Body of pancreas (tissue), 4 donors: Measurements from ENCODE around the gene AQP1. TPM values are rescaled to one million over a fixed set of nuclear protein-coding genes. Genes with fewer than 3 reads are reported as not detected.

Source experiments
- ATAC-seq: fragments of 150-250 bp; one replicate; pipeline ENCODE4 v1.9.1; 2016
- DNase-seq, 4 donors: peaks; one replicate each; pipeline ENCODE4 v3.0.0-alpha.2; 2019
- H3K27ac ChIP-seq, 4 donors: fragments of 200-600 bp; sonication (generic); 1 replicate in 3 of 4; 2 replicates in 1 of 4; pipeline versions ENCODE4 v1.5.1 to v1.6.1; 2016 to 2019; ENCODE audit warnings: mild to moderate bottlenecking in 1 of 4, mixed read lengths in 1 of 4, moderate library complexity in 1 of 4
- H3K27me3 ChIP-seq, 2 donors: fragments of 200-600 bp; sonication (generic); one replicate each; pipeline ENCODE4 v1.6.0; 2016; ENCODE audit warnings: mild to moderate bottlenecking in 1 of 2
- H3K36me3 ChIP-seq, 2 donors: fragments of 200-600 bp; sonication (generic); replicated peaks in 1 of 2; 2 replicates each; pipeline ENCODE4 v1.5.1; 2016; ENCODE audit warnings: low read depth in 2 of 2; ENCODE audit not compliant: insufficient read depth in 1 of 2
- H3K4me1 ChIP-seq: fragments of 200-600 bp; sonication (generic); one replicate; pipeline ENCODE4 v1.6.0; 2016
- H3K4me3 ChIP-seq, 2 donors: fragments of 200-600 bp; sonication (generic); 1 replicate in 1 of 2; 2 replicates in 1 of 2; pipeline ENCODE4 v1.5.1; 2016 to 2019
- H3K9me3 ChIP-seq, 3 donors: fragments of 200-600 bp; sonication (generic); 1 replicate in 2 of 3; 2 replicates in 1 of 3; pipeline ENCODE4 v1.5.1; 2016
- POLR2A ChIP-seq, 3 donors: fragments of 450-650 bp; IDR thresholded peaks; one replicate each; pipeline ENCODE4 v1.6.1; 2016; ENCODE audit warnings: antibody characterized with exemption in 3 of 3, mild to moderate bottlenecking in 2 of 3
- WGBS, 2 donors: methylation state at CpG; one replicate each; pipeline ENCODE4 v1.1.5; 2017; 5-methylcytosine and 5-hydroxymethylcytosine counted together
- intact Hi-C: fragments of 100-400 bp; cut with DNase I; formaldehyde crosslinking; loops from one replicate; pipeline ENCODE4 v1.15.1; 2023
- total RNA-seq, 2 donors: library from RNA; depleted of rRNA; stranded (reverse); fragments of >200 nt; gene quantifications; one replicate each; pipeline ENCODE4 v1.1.0, GENCODE V29; 2016
- TF ChIP-seq, protein P1 (sequence below), 7 experiments: fragments of 450-650 bp in 4 of 7; fragments of 200-600 bp in 3 of 7; sonication (generic) in 3 of 7; IDR thresholded peaks; one replicate each; pipeline ENCODE4 v1.5.1; 2016 to 2019; ENCODE audit warnings: antibody characterized with exemption in 7 of 7

The AQP1 gene
- total RNA-seq, 2 donors from 2014 or later: 197 to 204 TPM

DNA sequence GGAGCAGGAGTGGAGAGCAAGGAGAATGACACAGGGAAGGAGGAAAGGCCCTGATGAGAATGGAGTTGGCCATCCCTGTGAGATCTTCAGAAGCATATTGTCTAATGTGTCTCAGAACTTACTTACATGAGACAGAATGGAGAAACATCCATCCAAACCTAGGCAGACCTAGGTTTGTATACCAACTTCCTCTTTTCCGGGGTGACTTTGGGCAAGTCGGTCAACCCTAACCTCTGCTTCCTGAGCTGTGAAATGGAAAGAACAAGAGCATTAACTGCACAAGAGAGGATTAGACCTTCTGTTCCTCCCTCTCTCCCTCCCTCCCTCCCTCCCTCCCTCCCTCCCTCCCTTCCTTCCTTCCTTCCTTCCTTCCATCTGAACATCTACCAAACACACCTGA, 56.6 kb downstream of the AQP1 start:
- intact Hi-C loops: no loop called here
- no peaks in the 10 kb centered on the region for H3K9me3 ChIP-seq
- no peaks in the 10 kb centered on the region for H3K27me3 ChIP-seq
- H3K4me1 ChIP-seq: peaks cover 16% of the 10 kb centered on the region
- DNase-seq (no peak), ATAC-seq (no peak)
- H3K4me3 ChIP-seq: no peak overlapping the region
- 74 to 94% methylated on average over 2 of the region's 2 CpGs for WGBS, 2 donors
- TF ChIP-seq, protein P1, sequence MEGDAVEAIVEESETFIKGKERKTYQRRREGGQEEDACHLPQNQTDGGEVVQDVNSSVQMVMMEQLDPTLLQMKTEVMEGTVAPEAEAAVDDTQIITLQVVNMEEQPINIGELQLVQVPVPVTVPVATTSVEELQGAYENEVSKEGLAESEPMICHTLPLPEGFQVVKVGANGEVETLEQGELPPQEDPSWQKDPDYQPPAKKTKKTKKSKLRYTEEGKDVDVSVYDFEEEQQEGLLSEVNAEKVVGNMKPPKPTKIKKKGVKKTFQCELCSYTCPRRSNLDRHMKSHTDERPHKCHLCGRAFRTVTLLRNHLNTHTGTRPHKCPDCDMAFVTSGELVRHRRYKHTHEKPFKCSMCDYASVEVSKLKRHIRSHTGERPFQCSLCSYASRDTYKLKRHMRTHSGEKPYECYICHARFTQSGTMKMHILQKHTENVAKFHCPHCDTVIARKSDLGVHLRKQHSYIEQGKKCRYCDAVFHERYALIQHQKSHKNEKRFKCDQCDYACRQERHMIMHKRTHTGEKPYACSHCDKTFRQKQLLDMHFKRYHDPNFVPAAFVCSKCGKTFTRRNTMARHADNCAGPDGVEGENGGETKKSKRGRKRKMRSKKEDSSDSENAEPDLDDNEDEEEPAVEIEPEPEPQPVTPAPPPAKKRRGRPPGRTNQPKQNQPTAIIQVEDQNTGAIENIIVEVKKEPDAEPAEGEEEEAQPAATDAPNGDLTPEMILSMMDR (IDR thresholded peaks at IDR 0.05): no peak
- no peak for TF ChIP-seq POLR2A (IDR thresholded peaks at IDR 0.05)
- no peak overlapping the region for H3K27ac ChIP-seq
- no peaks in the 10 kb centered on the region for H3K36me3 ChIP-seq

DNA sequence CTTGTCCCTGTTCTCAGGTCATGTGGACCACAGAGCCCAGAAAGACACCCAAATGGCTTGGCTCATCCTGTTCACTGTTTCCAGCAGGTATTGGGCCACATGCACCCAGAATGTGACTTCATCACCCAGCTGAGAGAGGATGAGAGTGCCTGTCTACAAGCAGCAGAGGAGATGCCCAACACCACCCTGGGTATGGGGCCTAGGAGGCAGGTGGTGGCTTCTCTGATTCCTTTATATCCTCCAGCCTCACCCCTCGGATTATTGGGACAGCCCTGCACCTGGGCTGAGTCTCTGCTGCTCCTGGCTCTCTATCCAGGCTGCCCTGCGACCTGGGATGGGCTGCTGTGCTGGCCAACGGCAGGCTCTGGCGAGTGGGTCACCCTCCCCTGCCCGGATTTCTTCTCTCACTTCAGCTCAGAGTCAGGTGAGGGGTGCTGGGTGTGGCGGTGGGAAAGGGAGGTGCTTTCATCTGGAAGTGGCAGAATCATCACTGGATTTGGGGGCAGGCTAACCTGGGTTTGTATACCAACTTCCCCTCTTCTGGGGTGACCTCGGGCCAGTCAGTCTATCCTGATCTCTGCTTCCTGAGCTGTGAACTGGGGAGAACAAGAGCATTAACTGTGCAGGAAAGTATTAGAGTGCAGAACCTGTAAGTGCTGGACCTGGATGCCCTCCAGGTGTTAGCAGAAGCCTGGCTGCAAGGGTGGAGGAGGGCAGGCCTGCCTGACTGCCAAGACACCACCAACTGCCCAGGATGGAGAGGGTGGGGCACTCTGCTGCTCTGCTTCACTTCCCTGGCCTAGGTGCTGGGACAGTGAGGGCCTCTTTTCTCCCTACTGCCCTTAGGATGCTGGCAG, 57.3 kb downstream of the AQP1 start:
- H3K27me3 ChIP-seq: no peaks in the 10 kb centered on the region
- WGBS, 2 donors: 67 to 74% methylated on average over 6 to 7 of the region's 7 CpGs
- no peaks in the 10 kb centered on the region for H3K9me3 ChIP-seq
- ATAC-seq (no peak), DNase-seq (no peak)
- H3K4me3 ChIP-seq: no peak overlapping the region
- no peak for TF ChIP-seq POLR2A (IDR thresholded peaks at IDR 0.05)
- TF ChIP-seq, protein P1 (IDR thresholded peaks at IDR 0.05): no peak
- intact Hi-C loops: no loop called here
- peaks cover 16% of the 10 kb centered on the region for H3K4me1 ChIP-seq
- no peaks in the 10 kb centered on the region for H3K36me3 ChIP-seq
- H3K27ac ChIP-seq: no peak overlapping the region

DNA sequence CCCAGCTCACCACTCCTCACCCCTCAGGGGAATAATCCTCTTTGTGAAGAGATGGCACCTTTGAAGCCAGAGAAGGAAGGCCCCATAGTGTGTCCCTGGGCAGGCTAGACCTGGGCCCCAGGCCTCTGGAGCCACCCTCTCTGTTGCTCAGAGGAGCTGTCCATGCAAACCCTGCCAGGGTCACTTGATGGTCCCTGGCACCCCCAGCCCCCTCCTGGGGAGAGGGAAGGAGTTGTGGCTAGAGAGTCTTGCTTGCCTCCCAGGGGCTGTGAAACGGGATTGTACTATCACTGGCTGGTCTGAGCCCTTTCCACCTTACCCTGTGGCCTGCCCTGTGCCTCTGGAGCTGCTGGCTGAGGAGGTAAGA, 57.9 kb downstream of the AQP1 start:
- no peak for DNase-seq
- no peak overlapping the region for H3K4me3 ChIP-seq
- intact Hi-C loops: no loop called here
- no peaks in the 10 kb centered on the region for H3K36me3 ChIP-seq
- H3K27ac ChIP-seq: no peak overlapping the region
- no peaks in the 10 kb centered on the region for H3K9me3 ChIP-seq
- TF ChIP-seq, protein P1 (IDR thresholded peaks at IDR 0.05): no peak
- no peak for TF ChIP-seq POLR2A (IDR thresholded peaks at IDR 0.05)
- peaks cover 21% of the 10 kb centered on the region for H3K4me1 ChIP-seq
- no peak for ATAC-seq
- H3K27me3 ChIP-seq: no peaks in the 10 kb centered on the region
- WGBS, 2 donors: 100% methylated on average over 1 of the region's 1 CpG; no CpG with 5 or more reads in 1 of the 2 donors

DNA sequence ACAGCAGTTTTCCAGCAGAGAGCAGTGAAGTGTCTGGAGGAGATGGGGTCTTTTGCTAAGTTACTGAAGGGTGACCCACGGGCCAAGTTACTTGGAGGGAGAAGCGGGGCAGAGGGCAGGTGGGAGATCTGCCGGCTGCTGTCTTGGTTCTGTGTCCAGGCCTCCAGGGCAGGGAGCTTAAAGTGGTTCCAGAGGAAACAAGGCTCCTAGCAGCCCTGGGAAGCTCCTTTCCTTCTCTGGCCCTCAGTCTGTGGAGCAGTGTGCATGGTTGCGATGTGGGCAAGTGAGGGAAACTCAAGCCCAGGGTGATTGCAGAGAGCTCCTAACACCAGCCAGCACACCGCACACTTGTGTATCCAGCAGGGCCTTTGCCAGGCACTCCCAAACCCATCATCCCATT, 58.4 kb downstream of the AQP1 start:
- no peak overlapping the region for H3K27ac ChIP-seq
- ATAC-seq: no peak
- DNase-seq: no peak
- H3K4me3 ChIP-seq: no peak overlapping the region
- H3K4me1 ChIP-seq: peaks cover 25% of the 10 kb centered on the region
- H3K27me3 ChIP-seq: no peaks in the 10 kb centered on the region
- no peak for TF ChIP-seq POLR2A (IDR thresholded peaks at IDR 0.05)
- TF ChIP-seq, protein P1 (IDR thresholded peaks at IDR 0.05): no peak
- no peaks in the 10 kb centered on the region for H3K9me3 ChIP-seq
- WGBS, 2 donors: 76 to 86% methylated on average over 5 of the region's 5 CpGs
- H3K36me3 ChIP-seq: no peaks in the 10 kb centered on the region
- intact Hi-C loops: no loop called here
